Nephron progenitor cell (in vitro differentiated cells): ENCODE results near the gene C1QA.

Experiments
- DNase-seq: peaks from one replicate; pipeline ENCODE4 v3.0.0; 2021
- H3K27ac Mint-ChIP-seq: 2 replicates; pipeline ENCODE4 v1.8.0; 2021; ENCODE audit warnings: mild to moderate bottlenecking, moderate library complexity, mixed read lengths
- H3K27me3 Mint-ChIP-seq: 2 replicates; pipeline ENCODE4 v1.8.0; 2021; ENCODE audit warnings: mild to moderate bottlenecking, low read depth, mixed read lengths; ENCODE audit not compliant: poor library complexity
- H3K36me3 Mint-ChIP-seq: 2 replicates; pipeline ENCODE4 v1.8.0; 2021; ENCODE audit warnings: low read depth, mixed read lengths
- H3K4me1 Mint-ChIP-seq: 2 replicates; pipeline ENCODE4 v1.8.0; 2021; ENCODE audit warnings: mixed read lengths
- H3K4me3 Mint-ChIP-seq: 2 replicates; pipeline ENCODE4 v1.8.0; 2021; ENCODE audit warnings: mild to moderate bottlenecking, moderate library complexity, mixed read lengths
- H3K9me3 Mint-ChIP-seq: 2 replicates; pipeline ENCODE4 v1.8.0; 2021; ENCODE audit warnings: mild to moderate bottlenecking, moderate library complexity, mixed read lengths
- CTCF ChIP-seq: fragments of 200-600 bp; sonication (generic); IDR thresholded peaks from 2 replicates; pipeline ENCODE4 v1.5.0; 2021; ENCODE audit warnings: antibody characterized with exemption

C1QA gene

GRCh38 chr1:22621761-22622160 is 14.7 kb upstream of the C1QA start:
- Mint-ChIP-seq H3K27me3 (peaks cover 69% of the 10 kb centered on the region), H3K4me1 (no peaks in the 10 kb centered on the region), H3K9me3 (no peaks in the 10 kb centered on the region), H3K36me3 (no peaks in the 10 kb centered on the region), H3K27ac (no peak overlapping the region), H3K4me3 (no peak overlapping the region)
- no peak for DNase-seq
- no peak for TF ChIP-seq CTCF

- Mint-ChIP-seq H3K9me3 (no peaks in the 10 kb centered on the region), H3K4me3 (no peak overlapping the region), H3K4me1 (no peaks in the 10 kb centered on the region), H3K27ac (no peak overlapping the region), H3K36me3 (no peaks in the 10 kb centered on the region), H3K27me3 (peaks cover 73% of the 10 kb centered on the region)
- no peak for TF ChIP-seq CTCF
- peak; percentile 69 for DNase-seq
These were observed 11.0 kb upstream of the C1QA start for GRCh38 chr1:22625262-22625925.

GRCh38 chr1:22626237-22627157 is 9.9 kb upstream of the C1QA start:
- peaks cover 81% of the 10 kb centered on the region for H3K27me3 Mint-ChIP-seq
- TF ChIP-seq CTCF: no peak
- H3K27ac Mint-ChIP-seq: no peak overlapping the region
- H3K36me3 Mint-ChIP-seq: no peaks in the 10 kb centered on the region
- no peaks in the 10 kb centered on the region for H3K9me3 Mint-ChIP-seq
- H3K4me3 Mint-ChIP-seq: no peak overlapping the region
- H3K4me1 Mint-ChIP-seq: no peaks in the 10 kb centered on the region
- no peak for DNase-seq

GRCh38 chr1:22627331-22627730 is 9.1 kb upstream of the C1QA start:
- Mint-ChIP-seq H3K9me3 (no peaks in the 10 kb centered on the region), H3K27ac (no peak overlapping the region), H3K27me3 (peaks cover 85% of the 10 kb centered on the region), H3K4me3 (no peak overlapping the region), H3K36me3 (no peaks in the 10 kb centered on the region), H3K4me1 (no peaks in the 10 kb centered on the region)
- no peak for DNase-seq
- no peak for TF ChIP-seq CTCF

GRCh38 chr1:22628698-22629444 is 7.6 kb upstream of the C1QA start:
- no peaks in the 10 kb centered on the region for H3K9me3 Mint-ChIP-seq
- H3K27me3 Mint-ChIP-seq: peaks cover 86% of the 10 kb centered on the region
- H3K4me1 Mint-ChIP-seq: no peaks in the 10 kb centered on the region
- no peaks in the 10 kb centered on the region for H3K36me3 Mint-ChIP-seq
- TF ChIP-seq CTCF: no peak
- no peak overlapping the region for H3K4me3 Mint-ChIP-seq
- H3K27ac Mint-ChIP-seq: no peak overlapping the region
- no peak for DNase-seq
